DND-41 (cell line): Measurements from ENCODE around the gene PNISR.
A peak's percentile ranks its signal among the peaks of the same experiment; 100 is the strongest.

Experiments used
- ATAC-seq: fragments of 200-7000 bp; cut with Tn5 transposase; 3 replicates; pipeline ENCODE4 v1.9.1; 2021; ENCODE audit warnings: low read depth; ENCODE audit not compliant: insufficient read depth
- DNase-seq: peaks from one replicate; pipeline ENCODE4 v3.0.0-alpha.2; 2020
- H2AFZ ChIP-seq: 2 replicates; pipeline ENCODE4 v1.6.0; 2012; ENCODE audit warnings: low read depth, low read length
- H3K27ac ChIP-seq: 2 replicates; pipeline ENCODE4 v1.5.1; 2012; ENCODE audit warnings: low read length, inconsistent platforms
- H3K27me3 ChIP-seq: fragments of 200-600 bp; sonication (generic); 2 replicates; pipeline ENCODE4 v1.6.0; 2012; ENCODE audit warnings: low read length, mild to moderate bottlenecking, inconsistent platforms; ENCODE audit not compliant: insufficient read depth, poor library complexity
- H3K36me3 ChIP-seq: 2 replicates; pipeline ENCODE4 v1.5.1; 2012; ENCODE audit warnings: low read length, inconsistent platforms; ENCODE audit not compliant: insufficient read depth
- H3K4me1 ChIP-seq: 2 replicates; pipeline ENCODE4 v1.5.1; 2012; ENCODE audit warnings: mild to moderate bottlenecking, low read length; ENCODE audit not compliant: insufficient read depth
- H3K4me2 ChIP-seq: 2 replicates; pipeline ENCODE4 v1.6.0; 2012; ENCODE audit warnings: mild to moderate bottlenecking, moderate library complexity, low read length, inconsistent platforms; ENCODE audit not compliant: insufficient read depth
- H3K4me3 ChIP-seq, 2 experiments: fragments of 200-600 bp in 1 of 2; shearing (Covaris generic) in 1 of 2; 2 replicates each; pipeline ENCODE4 v1.5.1; 2012 to 2016; ENCODE audit warnings: inconsistent platforms in 2 of 2, low read length in 2 of 2, mild to moderate bottlenecking in 2 of 2, low read depth in 1 of 2, moderate library complexity in 1 of 2
- H3K79me2 ChIP-seq: 2 replicates; pipeline ENCODE4 v1.6.0; 2012; ENCODE audit warnings: low read length, inconsistent platforms; ENCODE audit not compliant: insufficient read depth
- H3K9ac ChIP-seq: 2 replicates; pipeline ENCODE4 v1.6.0; 2012; ENCODE audit warnings: low read depth, mild to moderate bottlenecking, inconsistent platforms, low read length, moderate library complexity
- H3K9me3 ChIP-seq: 2 replicates; pipeline ENCODE4 v1.5.1; 2012; ENCODE audit warnings: low read length, moderate library complexity, mild to moderate bottlenecking, inconsistent platforms; ENCODE audit not compliant: insufficient read depth, severe bottlenecking
- H4K20me1 ChIP-seq: 2 replicates; pipeline ENCODE4 v1.6.0; 2012; ENCODE audit warnings: low read length; ENCODE audit not compliant: insufficient read depth
- EZH2 ChIP-seq: IDR thresholded peaks from 3 replicates; pipeline ENCODE4 v1.6.1; 2012; ENCODE audit warnings: borderline replicate concordance, low read depth, mild to moderate bottlenecking, moderate library complexity, low read length, inconsistent platforms; ENCODE audit not compliant: severe bottlenecking
- TF ChIP-seq, protein P1 (sequence below): IDR thresholded peaks from 2 replicates; pipeline ENCODE4 v1.5.1; 2012; ENCODE audit warnings: borderline replicate concordance, low read length, moderate library complexity, mild to moderate bottlenecking; ENCODE audit not compliant: poor library complexity, severe bottlenecking; ENCODE audit errors: extremely low read depth

The PNISR gene

DNA sequence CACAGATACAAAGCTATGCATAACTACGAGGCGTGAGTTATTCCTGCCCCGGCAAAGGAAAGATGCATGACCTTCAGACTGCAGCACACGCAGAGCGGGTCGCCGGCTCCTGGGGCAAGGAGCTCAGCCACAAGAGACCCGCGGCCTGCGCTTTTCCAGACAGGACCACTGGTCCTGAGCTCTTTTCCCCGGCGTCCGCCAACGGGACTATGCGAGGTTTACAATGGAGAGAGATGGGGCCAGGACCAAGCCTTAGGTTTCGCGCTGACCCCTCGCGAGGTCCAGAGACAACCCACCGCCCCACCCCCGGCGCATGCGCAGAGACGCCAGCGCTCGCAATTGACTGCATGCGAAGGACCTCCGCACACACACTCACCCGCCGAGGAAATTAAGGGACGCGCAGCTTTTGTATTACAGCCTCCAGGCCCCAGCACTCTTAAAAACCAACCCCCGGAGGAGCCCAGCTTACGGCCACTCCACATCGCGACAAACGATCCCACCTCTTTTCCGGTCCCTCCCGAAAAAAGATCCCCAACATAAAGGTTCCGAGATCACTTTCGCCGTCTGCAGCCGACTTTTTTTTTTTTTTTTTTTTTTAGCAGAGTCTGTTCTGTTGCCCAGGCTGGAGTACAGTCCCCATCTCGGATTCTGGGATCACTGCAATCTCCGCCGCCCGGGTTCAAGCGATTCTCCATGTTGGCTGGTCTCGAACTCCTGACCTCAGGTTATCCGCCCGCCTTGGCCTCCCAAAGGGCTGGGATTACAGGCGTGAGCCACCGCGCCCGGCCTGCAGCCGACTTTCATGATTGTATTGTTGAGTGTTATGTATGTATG is 31.2 kb downstream of the PNISR start, which contains the start of gene COQ3:
TSS of gene COQ3 (minus strand) at position 498 of the 834 bp plus-strand sequence. CDS start at position 482, 16 bp downstream.
- Histone ChIP-seq H3K79me2 (peaks cover 16% of the 10 kb centered on the region), H3K4me2 (peak within 1 kb of the TSS; percentile 76), H3K9me3 (no peaks in the 10 kb centered on the region), H2AFZ (peak within 1 kb of the TSS; percentile 92), H3K36me3 (peaks cover 18% of the 10 kb centered on the region; the same call in 1 of the 2 replicates), H4K20me1 (no peaks in the 10 kb centered on the region), H3K4me3 (peak within 1 kb of the TSS; percentile 59 to 87), H3K27me3 (no peaks in the 10 kb centered on the region), H3K4me1 (peaks cover 21% of the 10 kb centered on the region), H3K27ac (peak within 1 kb of the TSS; percentile 88), H3K9ac (peak within 1 kb of the TSS; percentile 76)
- TF ChIP-seq EZH2, result no peak
- TF ChIP-seq, protein P1, sequence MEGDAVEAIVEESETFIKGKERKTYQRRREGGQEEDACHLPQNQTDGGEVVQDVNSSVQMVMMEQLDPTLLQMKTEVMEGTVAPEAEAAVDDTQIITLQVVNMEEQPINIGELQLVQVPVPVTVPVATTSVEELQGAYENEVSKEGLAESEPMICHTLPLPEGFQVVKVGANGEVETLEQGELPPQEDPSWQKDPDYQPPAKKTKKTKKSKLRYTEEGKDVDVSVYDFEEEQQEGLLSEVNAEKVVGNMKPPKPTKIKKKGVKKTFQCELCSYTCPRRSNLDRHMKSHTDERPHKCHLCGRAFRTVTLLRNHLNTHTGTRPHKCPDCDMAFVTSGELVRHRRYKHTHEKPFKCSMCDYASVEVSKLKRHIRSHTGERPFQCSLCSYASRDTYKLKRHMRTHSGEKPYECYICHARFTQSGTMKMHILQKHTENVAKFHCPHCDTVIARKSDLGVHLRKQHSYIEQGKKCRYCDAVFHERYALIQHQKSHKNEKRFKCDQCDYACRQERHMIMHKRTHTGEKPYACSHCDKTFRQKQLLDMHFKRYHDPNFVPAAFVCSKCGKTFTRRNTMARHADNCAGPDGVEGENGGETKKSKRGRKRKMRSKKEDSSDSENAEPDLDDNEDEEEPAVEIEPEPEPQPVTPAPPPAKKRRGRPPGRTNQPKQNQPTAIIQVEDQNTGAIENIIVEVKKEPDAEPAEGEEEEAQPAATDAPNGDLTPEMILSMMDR, result no peak
- peak; percentile 78 for ATAC-seq
- peak; percentile 77 for DNase-seq

DNA sequence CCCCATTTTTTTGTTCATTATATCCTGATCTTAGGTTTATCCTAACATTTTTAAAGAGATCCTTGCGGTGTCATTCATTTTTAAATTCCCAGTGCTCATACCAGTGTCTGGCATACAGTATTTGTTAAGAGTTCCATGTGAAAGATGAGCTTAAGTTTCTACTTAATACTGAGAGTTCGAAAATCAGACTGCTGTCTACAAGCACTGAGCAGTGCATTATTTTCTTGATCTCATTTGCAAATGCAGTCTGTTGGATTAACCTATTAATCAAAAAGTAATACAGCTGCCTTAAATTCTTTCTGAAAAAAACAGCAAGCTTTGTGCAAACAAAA is 31.8 kb downstream of the PNISR start:
- H4K20me1 ChIP-seq, result no peaks in the 10 kb centered on the region
- H3K9ac ChIP-seq, result peak overlapping the region; percentile 76
- ATAC-seq (peak; percentile 36), DNase-seq (no peak)
- H3K27ac ChIP-seq, result peak overlapping the region; percentile 88
- no peaks in the 10 kb centered on the region for H3K9me3 ChIP-seq
- H3K36me3 ChIP-seq, result peaks cover 13% of the 10 kb centered on the region; the same call in 1 of the 2 replicates
- no peak for TF ChIP-seq EZH2
- TF ChIP-seq, protein P1, result no peak
- H3K4me1 ChIP-seq, result peaks cover 21% of the 10 kb centered on the region
- peak overlapping the region; percentile 92 for H2AFZ ChIP-seq
- peak overlapping the region; percentile 59 to 87 for H3K4me3 ChIP-seq
- no peaks in the 10 kb centered on the region for H3K27me3 ChIP-seq
- peaks cover 17% of the 10 kb centered on the region for H3K79me2 ChIP-seq
- peak overlapping the region; percentile 76 for H3K4me2 ChIP-seq

DNA sequence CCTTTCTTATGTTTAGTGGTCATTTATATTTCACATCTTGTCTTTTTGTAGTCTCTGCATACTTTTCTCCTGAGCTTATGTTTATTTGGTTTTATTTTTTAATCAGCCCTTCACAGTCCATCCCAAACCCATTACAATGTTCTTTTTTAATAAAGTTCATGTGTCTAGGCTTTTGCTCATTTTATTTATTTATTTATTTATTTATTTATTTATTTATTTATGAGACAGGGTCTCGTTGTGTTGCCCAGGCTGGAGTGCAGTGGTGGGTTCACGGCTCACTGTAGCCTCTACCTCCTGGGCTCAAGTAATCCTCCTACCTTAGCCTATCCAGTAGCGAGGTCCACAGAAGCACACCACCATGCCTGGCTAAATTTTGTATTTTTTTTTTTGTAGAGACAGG is 34.2 kb downstream of the PNISR start:
- ATAC-seq, result no peak
- no peaks in the 10 kb centered on the region for H3K36me3 ChIP-seq
- H3K27me3 ChIP-seq, result no peaks in the 10 kb centered on the region
- H3K4me1 ChIP-seq, result peaks cover 21% of the 10 kb centered on the region
- H4K20me1 ChIP-seq, result no peaks in the 10 kb centered on the region
- no peak for TF ChIP-seq EZH2
- TF ChIP-seq, protein P1, result no peak
- DNase-seq, result no peak
- no peak overlapping the region for H3K4me3 ChIP-seq
- H3K9me3 ChIP-seq, result no peaks in the 10 kb centered on the region
- H3K9ac ChIP-seq, result no peak overlapping the region
- peaks cover 24% of the 10 kb centered on the region for H3K79me2 ChIP-seq
- H3K27ac ChIP-seq, result no peak overlapping the region
- H3K4me2 ChIP-seq, result no peak overlapping the region
- no peak overlapping the region for H2AFZ ChIP-seq
